Gastrocnemius medialis (tissue), 4 donors: ENCODE measurements around the gene SGSM2. TPM values are rescaled to one million over a fixed set of nuclear protein-coding genes. Genes with fewer than 3 reads are reported as not detected.

Source experiments
- ATAC-seq, 2 donors: fragments of 150-250 bp; one replicate each; pipeline ENCODE4 v1.9.1; 2016
- DNase-seq, 2 donors: peaks; one replicate each; pipeline ENCODE4 v3.0.0-alpha.2; 2019
- H3K27ac ChIP-seq, 4 donors: fragments of 200-600 bp; sonication (generic); 1 replicate in 1 of 4; 2 replicates in 3 of 4; pipeline ENCODE4 v1.5.1; 2016 to 2018; ENCODE audit warnings: mild to moderate bottlenecking in 2 of 4, moderate library complexity in 1 of 4
- H3K27me3 ChIP-seq, 3 donors: fragments of 200-600 bp; sonication (generic) in 2 of 3; 1 replicate in 1 of 3; 2 replicates in 2 of 3; pipeline versions ENCODE4 v1.5.1 to v1.6.0; 2016 to 2019; ENCODE audit warnings: mild to moderate bottlenecking in 1 of 3, moderate library complexity in 1 of 3
- H3K36me3 ChIP-seq, 2 donors: fragments of 200-600 bp; sonication (generic) in 1 of 2; one replicate each; pipeline ENCODE4 v1.5.1; 2017 to 2018
- H3K4me1 ChIP-seq, 2 donors: fragments of 200-600 bp; sonication (generic) in 1 of 2; one replicate each; pipeline ENCODE4 v1.5.1; 2016 to 2017; ENCODE audit warnings: mild to moderate bottlenecking in 2 of 2
- H3K4me3 ChIP-seq, 4 donors: fragments of 200-600 bp; sonication (generic) in 3 of 4; 1 replicate in 1 of 4; 2 replicates in 3 of 4; pipeline ENCODE4 v1.5.1; 2016 to 2019; ENCODE audit warnings: mild to moderate bottlenecking in 2 of 4
- H3K9me3 ChIP-seq, 3 donors: fragments of 200-600 bp; sonication (generic) in 2 of 3; 1 replicate in 1 of 3; 2 replicates in 2 of 3; pipeline ENCODE4 v1.5.1; 2016 to 2019
- POLR2A ChIP-seq, 2 donors: fragments of 450-650 bp; IDR thresholded peaks; one replicate each; pipeline ENCODE4 v1.6.1; 2017; ENCODE audit warnings: antibody characterized with exemption in 2 of 2, mild to moderate bottlenecking in 2 of 2, moderate library complexity in 2 of 2
- in situ Hi-C, 4 donors: fragments of 200-750 bp; cut with MboI; loops; one replicate each; pipeline versions ENCODE4 v1.15.0 to v1.8.0; 2017; ENCODE audit warnings: low sequenced_read_pairs in 4 of 4
- intact Hi-C: fragments of 100-400 bp; cut with DNase I; formaldehyde crosslinking; loops from one replicate; pipeline ENCODE4 v1.15.1; 2023; ENCODE audit warnings: low total_unique reads
- total RNA-seq, 4 donors: library from RNA; depleted of rRNA; stranded (reverse); fragments of >200 nt; gene quantifications; one replicate each; pipeline versions ENCODE4 v1.1.0 to v1.2.3, GENCODE V29; 2016
- TF ChIP-seq, protein P1 (sequence below), 5 experiments: fragments of 450-650 bp in 3 of 5; fragments of 200-600 bp in 2 of 5; sonication (generic) in 2 of 5; IDR thresholded peaks in 4 of 5; conservative IDR thresholded peaks in 1 of 5; 1 replicate in 4 of 5; 2 replicates in 1 of 5; pipeline ENCODE4 v1.5.1; 2016 to 2019; ENCODE audit warnings: antibody characterized with exemption in 5 of 5, mild to moderate bottlenecking in 3 of 5, moderate library complexity in 3 of 5

The SGSM2 gene
- total RNA-seq, 4 donors from 2014 or later = 6.1 to 20.1 (median 9.6) TPM

DNA sequence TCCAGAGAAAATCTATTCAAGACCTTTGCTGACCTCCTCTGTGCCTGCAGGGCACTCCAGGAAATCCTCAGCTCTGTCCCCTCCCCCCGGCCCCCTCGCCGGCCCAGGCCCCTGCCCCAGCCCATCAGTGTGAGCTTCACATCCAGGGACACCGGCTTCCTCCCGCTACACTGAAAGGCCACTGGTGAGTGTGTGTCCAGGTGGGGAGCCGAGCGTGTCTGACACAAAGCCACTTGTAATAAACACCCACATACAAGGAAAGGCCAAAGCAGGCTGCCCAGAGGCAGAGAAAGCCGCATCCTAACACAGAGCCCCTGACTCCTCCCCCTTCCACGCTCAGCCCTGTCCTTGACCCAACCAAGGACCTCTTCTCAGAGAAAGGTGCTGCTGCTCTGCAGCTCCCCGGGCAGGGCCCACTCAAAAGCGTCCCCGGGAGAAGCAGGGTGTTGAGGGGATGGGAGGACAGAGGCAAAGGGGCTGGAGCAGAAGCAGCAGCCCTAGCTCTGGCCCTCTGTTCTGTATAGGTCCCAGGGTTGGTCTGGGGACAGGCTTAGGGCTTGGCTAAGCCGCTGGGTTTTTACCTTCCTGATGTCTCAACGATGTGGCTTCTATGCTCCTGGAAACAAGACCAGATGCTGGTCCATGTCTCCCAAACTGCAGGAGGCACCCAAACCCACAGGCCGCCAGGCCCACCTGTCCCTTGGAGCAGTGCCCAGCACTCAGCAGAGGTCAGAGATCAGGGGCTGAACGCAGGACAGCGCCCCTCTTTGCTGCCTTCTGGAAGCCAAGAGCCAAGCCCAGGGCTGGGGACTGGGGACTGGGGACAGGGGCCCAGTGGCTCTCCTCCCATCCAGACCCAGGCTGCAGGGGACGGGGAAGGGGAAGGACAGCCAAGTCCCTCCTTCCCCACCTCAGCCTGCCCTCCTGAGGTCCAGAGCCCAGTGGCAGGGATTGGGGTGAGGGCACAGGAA is 48.2 kb downstream of the SGSM2 start:
- DNase-seq (no peak), ATAC-seq (no peak)
- Histone ChIP-seq H3K27me3 (no peaks in the 10 kb centered on the region), H3K4me1 (peaks cover 44 to 65% of the 10 kb centered on the region in 2 donors), H3K27ac (peak overlapping the region; percentile 84 to 93 (median 89)), H3K4me3 (no peak overlapping the region), H3K36me3 (no peaks in the 10 kb centered on the region), H3K9me3 (no peaks in the 10 kb centered on the region)
- in situ Hi-C loops = no loop called here
- TF ChIP-seq POLR2A (IDR thresholded peaks at IDR 0.05) = no peak
- TF ChIP-seq, protein P1, sequence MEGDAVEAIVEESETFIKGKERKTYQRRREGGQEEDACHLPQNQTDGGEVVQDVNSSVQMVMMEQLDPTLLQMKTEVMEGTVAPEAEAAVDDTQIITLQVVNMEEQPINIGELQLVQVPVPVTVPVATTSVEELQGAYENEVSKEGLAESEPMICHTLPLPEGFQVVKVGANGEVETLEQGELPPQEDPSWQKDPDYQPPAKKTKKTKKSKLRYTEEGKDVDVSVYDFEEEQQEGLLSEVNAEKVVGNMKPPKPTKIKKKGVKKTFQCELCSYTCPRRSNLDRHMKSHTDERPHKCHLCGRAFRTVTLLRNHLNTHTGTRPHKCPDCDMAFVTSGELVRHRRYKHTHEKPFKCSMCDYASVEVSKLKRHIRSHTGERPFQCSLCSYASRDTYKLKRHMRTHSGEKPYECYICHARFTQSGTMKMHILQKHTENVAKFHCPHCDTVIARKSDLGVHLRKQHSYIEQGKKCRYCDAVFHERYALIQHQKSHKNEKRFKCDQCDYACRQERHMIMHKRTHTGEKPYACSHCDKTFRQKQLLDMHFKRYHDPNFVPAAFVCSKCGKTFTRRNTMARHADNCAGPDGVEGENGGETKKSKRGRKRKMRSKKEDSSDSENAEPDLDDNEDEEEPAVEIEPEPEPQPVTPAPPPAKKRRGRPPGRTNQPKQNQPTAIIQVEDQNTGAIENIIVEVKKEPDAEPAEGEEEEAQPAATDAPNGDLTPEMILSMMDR (IDR thresholded peaks at IDR 0.05 in 4 of 5, conservative IDR thresholded peaks at IDR 0.05 in 1 of 5) = no peak
- intact Hi-C loops = loop anchor here (2.0 kb wide), 1 partner anchor 17 kb away; no protein-coding TSS in a partner anchor

DNA sequence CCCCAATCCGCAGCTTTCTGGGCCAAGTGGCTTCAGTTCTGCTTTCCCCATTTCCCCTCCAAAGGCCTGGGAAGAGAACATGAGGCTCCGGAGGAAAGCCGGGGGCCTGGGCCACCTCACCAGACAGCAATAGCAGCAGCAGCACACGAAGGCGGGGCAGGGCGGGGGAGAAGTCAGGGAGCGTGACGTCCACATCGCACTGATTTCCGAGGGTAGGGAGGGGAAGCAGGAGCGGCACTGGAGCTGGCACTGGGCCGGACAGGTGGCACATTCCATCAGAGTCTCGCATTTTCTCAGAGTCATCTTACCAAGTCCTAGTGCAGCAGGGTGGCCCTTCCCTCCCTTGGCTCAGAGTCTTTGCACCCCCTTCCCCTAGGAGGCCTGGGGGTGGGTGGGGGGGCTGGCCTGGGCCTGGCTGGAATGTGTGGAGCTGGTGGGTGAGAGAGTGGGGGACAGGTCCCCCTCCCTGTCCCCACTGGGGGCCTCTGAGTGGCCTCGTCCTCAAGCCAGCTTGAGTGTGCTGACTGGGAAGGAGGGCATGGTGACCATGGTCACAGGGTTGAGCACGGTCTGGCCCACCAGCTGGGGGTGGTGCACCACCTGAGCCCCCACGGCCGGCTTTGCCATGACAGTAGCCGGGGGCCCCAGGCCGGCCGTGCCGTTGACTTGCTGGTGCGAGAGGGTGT is 49.2 kb downstream of the SGSM2 start:
- intact Hi-C loops = no loop called here
- in situ Hi-C loops = no loop called here
- Histone ChIP-seq H3K36me3 (no peaks in the 10 kb centered on the region), H3K27me3 (no peaks in the 10 kb centered on the region), H3K27ac (peak overlapping the region in 2 of 4 donors; percentile 91 to 93), H3K4me1 (peaks cover 54 to 75% of the 10 kb centered on the region in 2 donors), H3K4me3 (no peak overlapping the region), H3K9me3 (no peaks in the 10 kb centered on the region)
- ATAC-seq = no peak
- TF ChIP-seq, protein P1 (IDR thresholded peaks at IDR 0.05 in 4 of 5, conservative IDR thresholded peaks at IDR 0.05 in 1 of 5) = no peak
- no peak for TF ChIP-seq POLR2A (IDR thresholded peaks at IDR 0.05)
- DNase-seq = no peak

DNA sequence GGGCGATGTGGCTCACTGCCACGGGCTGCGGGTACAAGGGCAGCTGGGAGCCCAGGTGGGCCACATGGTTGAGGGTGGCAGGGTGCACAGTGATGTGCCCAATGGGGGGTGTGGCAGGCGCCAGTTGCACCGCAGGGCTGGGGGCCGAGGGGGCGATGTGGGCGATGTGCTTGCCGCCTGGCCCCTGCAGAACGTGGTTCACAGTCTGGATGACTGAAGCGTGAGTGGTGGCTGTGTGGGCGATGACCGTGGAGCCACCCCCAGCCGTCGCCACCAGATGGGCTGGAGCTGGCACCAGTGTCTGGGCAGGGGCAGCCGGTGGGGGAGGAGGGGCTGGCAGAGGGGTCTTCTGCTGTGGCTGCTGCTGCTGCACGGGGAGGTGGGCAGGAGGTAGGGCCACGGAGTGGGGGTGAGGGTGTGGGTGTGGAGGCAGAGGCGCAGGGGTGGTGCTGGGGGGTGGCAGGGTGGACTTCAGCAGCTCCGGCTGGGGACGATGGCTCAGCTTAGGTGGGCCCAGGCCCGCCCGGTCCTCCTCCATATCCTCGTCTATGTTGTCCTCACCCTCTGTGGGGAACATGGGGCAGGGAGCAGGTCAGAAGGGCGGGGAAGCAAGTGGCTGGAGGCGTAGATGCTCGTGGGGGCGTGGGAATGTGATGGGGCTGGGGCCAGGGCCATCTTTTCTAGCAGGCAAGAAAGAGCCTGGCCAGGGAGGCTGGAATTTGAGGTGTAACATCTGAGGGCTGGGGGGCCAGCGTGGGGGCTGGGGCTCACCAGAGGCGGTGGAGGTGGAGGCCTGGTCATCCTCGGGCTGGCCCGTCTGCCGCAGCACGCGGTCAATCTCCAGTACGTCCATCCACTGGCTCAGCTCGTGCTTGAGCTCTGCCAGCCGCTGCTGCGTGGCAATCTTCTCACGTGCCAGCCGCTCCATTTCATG is 50.1 kb downstream of the SGSM2 start:
- DNase-seq = no peak
- no peak for ATAC-seq
- intact Hi-C loops = no loop called here

More for the DNA sequence above, 50.1 kb downstream of the SGSM2 start:
- Histone ChIP-seq H3K4me3 (no peak overlapping the region), H3K36me3 (no peaks in the 10 kb centered on the region), H3K9me3 (no peaks in the 10 kb centered on the region), H3K27me3 (no peaks in the 10 kb centered on the region), H3K4me1 (peaks cover 60 to 83% of the 10 kb centered on the region in 2 donors), H3K27ac (peak overlapping the region in 1 of 4 donors; percentile 97)
- in situ Hi-C loops = no loop called here
- no peak for TF ChIP-seq POLR2A (IDR thresholded peaks at IDR 0.05)
- TF ChIP-seq, protein P1 (IDR thresholded peaks at IDR 0.05 in 4 of 5, conservative IDR thresholded peaks at IDR 0.05 in 1 of 5) = no peak
